KMS-11 (cell line): ENCODE data around the gene CLIP2.

Source experiments
- H2AFZ ChIP-seq: fragments of 200-600 bp; sonication (generic); 2 replicates; pipeline ENCODE4 v1.6.1; 2016; ENCODE audit warnings: antibody characterized with exemption, mixed run types, low read depth
- H3K27ac ChIP-seq: fragments of 200-600 bp; sonication (generic); 2 replicates; pipeline ENCODE4 v1.6.1; 2016; ENCODE audit warnings: mild to moderate bottlenecking, mixed run types
- H3K27me3 ChIP-seq: fragments of 200-600 bp; sonication (generic); 2 replicates; pipeline ENCODE4 v1.6.1; 2017; ENCODE audit warnings: mild to moderate bottlenecking, low read depth, mixed run types, moderate library complexity; ENCODE audit not compliant: insufficient read depth
- H3K36me3 ChIP-seq: fragments of 200-600 bp; sonication (generic); 2 replicates; pipeline ENCODE4 v1.6.1; 2017; ENCODE audit warnings: mild to moderate bottlenecking, mixed run types; ENCODE audit not compliant: insufficient read depth
- H3K4me1 ChIP-seq: fragments of 200-600 bp; sonication (generic); 2 replicates; pipeline ENCODE4 v1.6.1; 2016; ENCODE audit warnings: mild to moderate bottlenecking, low read depth, mixed run types; ENCODE audit not compliant: poor library complexity, severe bottlenecking
- H3K4me2 ChIP-seq: fragments of 200-600 bp; sonication (generic); 2 replicates; pipeline ENCODE4 v1.7.0; 2016; ENCODE audit warnings: mild to moderate bottlenecking, mixed run types
- H3K4me3 ChIP-seq: fragments of 200-600 bp; sonication (generic); IDR thresholded peaks from 2 replicates; pipeline ENCODE4 v1.6.1; 2017; ENCODE audit warnings: low read depth, low read length, mixed read lengths; ENCODE audit not compliant: insufficient read depth
- H3K79me2 ChIP-seq: fragments of 200-600 bp; sonication (generic); 2 replicates; pipeline ENCODE4 v1.6.1; 2016; ENCODE audit warnings: low read depth, mixed run types; ENCODE audit not compliant: insufficient read depth
- H3K9ac ChIP-seq: fragments of 200-600 bp; sonication (generic); 2 replicates; pipeline ENCODE4 v1.6.1; 2016; ENCODE audit warnings: mild to moderate bottlenecking, mixed run types
- H4K20me1 ChIP-seq: fragments of 200-600 bp; sonication (generic); 2 replicates; pipeline ENCODE4 v1.6.1; 2016; ENCODE audit warnings: mild to moderate bottlenecking, mixed run types; ENCODE audit not compliant: insufficient read depth
- CTCF ChIP-seq: fragments of 200-600 bp; sonication (generic); conservative IDR thresholded peaks from 2 replicates; pipeline ENCODE4 v1.6.1; 2017; ENCODE audit warnings: low read depth, mild to moderate bottlenecking, antibody characterized with exemption, low read length, moderate library complexity, mixed read lengths

The CLIP2 gene

GRCh38 chr7:74304550-74304949 is 15.3 kb downstream of the CLIP2 start:
- TF ChIP-seq CTCF = no peak

GRCh38 chr7:74306004-74306729 is 17.0 kb downstream of the CLIP2 start:
- no peaks in the 10 kb centered on the region for H3K36me3 ChIP-seq
- H3K27me3 ChIP-seq = peaks cover 22% of the 10 kb centered on the region
- no peak overlapping the region for H3K4me3 ChIP-seq
- no peak overlapping the region for H3K9ac ChIP-seq
- no peak for TF ChIP-seq CTCF
- H3K4me1 ChIP-seq = no peaks in the 10 kb centered on the region
- H3K79me2 ChIP-seq = no peaks in the 10 kb centered on the region
- no peaks in the 10 kb centered on the region for H4K20me1 ChIP-seq
- H2AFZ ChIP-seq = no peak overlapping the region
- H3K27ac ChIP-seq = no peak overlapping the region
- no peak overlapping the region for H3K4me2 ChIP-seq

More at GRCh38 chr7:74304550-74304949, 15.3 kb downstream of the CLIP2 start:
- H4K20me1 ChIP-seq = no peaks in the 10 kb centered on the region
- H3K4me1 ChIP-seq = no peaks in the 10 kb centered on the region
- no peaks in the 10 kb centered on the region for H3K79me2 ChIP-seq
- no peak overlapping the region for H2AFZ ChIP-seq
- no peak overlapping the region for H3K27ac ChIP-seq
- H3K27me3 ChIP-seq = peaks cover 22% of the 10 kb centered on the region
- H3K9ac ChIP-seq = no peak overlapping the region
- no peaks in the 10 kb centered on the region for H3K36me3 ChIP-seq
- H3K4me3 ChIP-seq = no peak overlapping the region
- no peak overlapping the region for H3K4me2 ChIP-seq

- no peak overlapping the region for H3K9ac ChIP-seq
- no peak overlapping the region for H3K4me3 ChIP-seq
- TF ChIP-seq CTCF = no peak
- H3K27me3 ChIP-seq = peaks cover 22% of the 10 kb centered on the region
- H3K27ac ChIP-seq = no peak overlapping the region
- H2AFZ ChIP-seq = no peak overlapping the region
- no peaks in the 10 kb centered on the region for H3K4me1 ChIP-seq
- no peaks in the 10 kb centered on the region for H4K20me1 ChIP-seq
- H3K4me2 ChIP-seq = no peak overlapping the region
- H3K79me2 ChIP-seq = no peaks in the 10 kb centered on the region
- no peaks in the 10 kb centered on the region for H3K36me3 ChIP-seq
Observed at GRCh38 chr7:74306730-74307469, 17.7 kb downstream of the CLIP2 start.

GRCh38 chr7:74307738-74308505 is 18.7 kb downstream of the CLIP2 start:
- H3K27ac ChIP-seq = no peak overlapping the region

More at GRCh38 chr7:74307738-74308505, 18.7 kb downstream of the CLIP2 start:
- H2AFZ ChIP-seq = no peak overlapping the region
- no peaks in the 10 kb centered on the region for H3K36me3 ChIP-seq
- H3K79me2 ChIP-seq = no peaks in the 10 kb centered on the region
- peaks cover 22% of the 10 kb centered on the region for H3K27me3 ChIP-seq
- H3K4me2 ChIP-seq = no peak overlapping the region
- H3K4me3 ChIP-seq = no peak overlapping the region
- no peaks in the 10 kb centered on the region for H4K20me1 ChIP-seq
- no peak overlapping the region for H3K9ac ChIP-seq
- no peaks in the 10 kb centered on the region for H3K4me1 ChIP-seq
- TF ChIP-seq CTCF = no peak
